ENCODE measurements around the gene GPS1.

Gene GPS1

DNA sequence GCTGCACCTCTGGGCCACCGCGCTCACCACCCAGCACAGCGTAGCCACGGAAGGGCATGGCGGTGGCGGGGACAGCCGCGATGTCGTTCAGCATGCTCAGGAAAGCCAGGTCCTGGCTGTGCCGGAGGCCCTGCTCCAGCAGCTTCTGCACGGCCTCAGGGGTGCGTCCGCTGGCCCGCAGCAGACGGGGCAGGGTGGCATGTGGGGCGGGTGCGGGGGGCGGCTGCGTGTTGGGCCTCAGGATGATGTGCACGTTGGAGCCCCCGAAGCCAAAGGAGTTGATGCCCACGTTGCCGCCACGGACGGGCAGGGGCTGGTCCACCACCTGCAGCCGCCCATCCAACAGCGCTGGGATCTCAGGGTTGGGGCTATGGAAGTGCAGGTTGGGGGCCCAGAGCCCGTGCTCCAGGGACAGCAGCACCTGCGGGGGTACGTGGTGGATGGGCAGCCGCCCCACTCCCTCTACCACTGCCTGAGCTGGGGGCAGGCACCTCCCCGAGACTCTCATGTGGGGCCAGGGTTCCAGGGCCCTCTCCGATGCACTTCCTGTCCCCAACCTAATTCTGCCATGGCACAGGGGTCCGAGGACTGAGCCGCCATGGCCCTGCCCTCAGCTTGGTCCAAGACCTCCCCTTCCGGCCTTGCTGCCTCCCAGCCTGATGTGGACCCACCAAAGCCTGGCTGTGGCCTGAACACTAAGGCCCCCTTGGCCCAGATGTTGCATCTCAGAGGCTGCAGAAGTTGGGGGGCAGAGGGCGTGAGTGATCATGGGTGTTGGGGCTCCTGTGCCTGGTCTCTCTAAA is 39.8 kb downstream of the GPS1 start:
- Histone ChIP-seq H3K4me1 (ENCODE audit: insufficient read depth, low read length) (peaks cover 4% of the 10 kb centered on the region; the same call in 1 of the 2 replicates), H3K4me3 (ENCODE audit: low read length) (no peak overlapping the region), H3K27ac (ENCODE audit: low read length) (no peak overlapping the region), H3K9me3 (ENCODE audit: insufficient read depth, low read depth, low read length) (no peaks in the 10 kb centered on the region), H3K9ac (ENCODE audit: low read depth, low read length) (no peak overlapping the region), H3K36me3 (ENCODE audit: insufficient read depth, low read depth, low read length) (peaks cover 95% of the 10 kb centered on the region), H3K27me3 (ENCODE audit: insufficient read depth, low read length) (no peaks in the 10 kb centered on the region)

DNA sequence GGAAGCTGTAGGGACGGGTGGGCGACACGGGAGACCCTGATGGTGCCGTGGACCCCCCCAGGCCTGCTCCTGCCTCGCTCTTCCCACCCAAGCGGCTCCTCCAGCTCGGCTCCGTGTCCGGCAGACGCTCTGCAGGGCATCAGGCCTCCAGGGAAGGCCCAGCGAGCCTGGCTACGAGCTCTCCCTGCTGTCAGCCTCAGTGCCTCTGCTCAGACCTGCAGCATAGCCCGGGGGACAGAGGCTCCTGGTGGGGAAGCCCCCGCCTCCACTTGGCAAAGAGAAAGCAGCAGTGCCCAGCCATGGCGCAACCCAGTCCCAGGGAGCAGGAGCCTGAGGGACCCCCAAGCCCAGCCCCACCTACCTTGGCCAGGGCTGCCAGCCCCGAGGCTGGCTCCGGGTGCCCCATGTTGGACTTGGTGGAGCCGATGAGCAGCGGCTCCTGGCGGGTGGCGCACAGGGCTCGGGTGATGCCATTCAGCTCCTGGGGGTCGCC is 40.4 kb downstream of the GPS1 start:
- no peaks in the 10 kb centered on the region for H3K9me3 ChIP-seq (ENCODE audit: insufficient read depth, low read depth, low read length)
- H3K9ac ChIP-seq (ENCODE audit: low read depth, low read length), result no peak overlapping the region
- no peak overlapping the region for H3K27ac ChIP-seq (ENCODE audit: low read length)
- peaks cover 4% of the 10 kb centered on the region; the same call in 1 of the 2 replicates for H3K4me1 ChIP-seq (ENCODE audit: insufficient read depth, low read length)
- peaks cover 90% of the 10 kb centered on the region for H3K36me3 ChIP-seq (ENCODE audit: insufficient read depth, low read depth, low read length)
- H3K4me3 ChIP-seq (ENCODE audit: low read length), result no peak overlapping the region
- H3K27me3 ChIP-seq (ENCODE audit: insufficient read depth, low read length), result no peaks in the 10 kb centered on the region

DNA sequence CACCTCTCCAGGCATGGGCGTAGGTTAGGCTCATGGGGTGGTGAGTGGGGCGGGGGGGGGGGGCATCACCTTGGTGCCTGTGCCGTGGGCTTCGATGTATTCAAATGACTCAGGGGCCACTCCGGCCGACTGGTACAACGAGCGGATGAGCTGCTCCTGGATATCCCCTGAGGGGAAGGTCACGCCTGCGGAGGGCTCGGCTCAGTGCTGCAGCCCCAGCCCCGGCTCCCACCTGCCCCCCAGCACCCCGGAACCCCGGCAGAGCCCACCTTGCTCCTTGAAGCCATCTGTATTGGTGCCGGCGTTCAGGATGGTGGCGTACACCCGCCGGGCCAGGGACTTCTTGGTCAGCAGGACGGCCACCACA is 40.9 kb downstream of the GPS1 start:
- Histone ChIP-seq H3K4me3 (ENCODE audit: low read length) (no peak overlapping the region), H3K27ac (ENCODE audit: low read length) (no peak overlapping the region), H3K9ac (ENCODE audit: low read depth, low read length) (no peak overlapping the region), H3K36me3 (ENCODE audit: insufficient read depth, low read depth, low read length) (peaks cover 85% of the 10 kb centered on the region), H3K9me3 (ENCODE audit: insufficient read depth, low read depth, low read length) (no peaks in the 10 kb centered on the region), H3K27me3 (ENCODE audit: insufficient read depth, low read length) (no peaks in the 10 kb centered on the region), H3K4me1 (ENCODE audit: insufficient read depth, low read length) (peaks cover 4% of the 10 kb centered on the region; the same call in 1 of the 2 replicates)

DNA sequence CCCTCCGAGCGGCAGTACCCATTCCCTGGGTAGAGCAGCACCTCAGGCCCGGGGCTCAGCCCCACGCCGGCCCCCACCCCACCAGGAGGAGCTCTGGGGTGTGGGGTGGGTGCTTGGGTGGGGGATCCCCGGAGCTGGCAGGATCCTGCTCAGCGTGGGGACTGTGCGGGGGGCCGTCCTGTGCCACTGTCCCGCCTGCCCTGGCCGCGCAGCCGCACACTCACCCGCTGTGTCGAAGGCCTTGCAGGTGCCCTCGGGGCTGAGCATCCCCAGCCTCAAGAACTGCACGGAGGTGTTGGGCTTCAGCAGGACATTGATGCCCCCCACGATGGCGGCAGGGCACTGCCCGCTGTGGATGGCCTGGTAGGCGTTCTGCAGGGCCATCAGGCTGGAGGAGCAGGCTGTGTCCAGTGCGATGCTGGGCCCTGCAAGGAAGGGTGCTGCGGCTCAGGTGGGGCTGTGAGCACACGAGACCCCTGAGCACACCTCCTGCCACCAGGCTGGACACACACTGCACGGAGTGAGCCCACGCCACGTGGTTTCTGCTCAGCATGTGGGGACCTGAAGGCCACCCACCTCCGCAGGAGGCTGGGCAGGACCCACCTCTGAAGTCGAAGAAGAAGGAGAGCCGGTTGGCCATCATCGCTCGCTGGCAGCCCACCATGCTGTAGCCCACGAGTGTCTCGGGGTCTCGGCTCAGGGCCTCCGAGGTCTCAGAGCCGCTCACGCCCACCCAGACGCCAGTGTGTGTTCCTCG is 41.5 kb downstream of the GPS1 start:
- H3K27ac ChIP-seq (ENCODE audit: low read length), result no peak overlapping the region
- H3K27me3 ChIP-seq (ENCODE audit: insufficient read depth, low read length), result no peaks in the 10 kb centered on the region
- no peak overlapping the region for H3K9ac ChIP-seq (ENCODE audit: low read depth, low read length)
- peaks cover 79% of the 10 kb centered on the region for H3K36me3 ChIP-seq (ENCODE audit: insufficient read depth, low read depth, low read length)
- H3K4me1 ChIP-seq (ENCODE audit: insufficient read depth, low read length), result peaks cover 4% of the 10 kb centered on the region; the same call in 1 of the 2 replicates
- H3K9me3 ChIP-seq (ENCODE audit: insufficient read depth, low read depth, low read length), result no peaks in the 10 kb centered on the region
- no peak overlapping the region for H3K4me3 ChIP-seq (ENCODE audit: low read length)

DNA sequence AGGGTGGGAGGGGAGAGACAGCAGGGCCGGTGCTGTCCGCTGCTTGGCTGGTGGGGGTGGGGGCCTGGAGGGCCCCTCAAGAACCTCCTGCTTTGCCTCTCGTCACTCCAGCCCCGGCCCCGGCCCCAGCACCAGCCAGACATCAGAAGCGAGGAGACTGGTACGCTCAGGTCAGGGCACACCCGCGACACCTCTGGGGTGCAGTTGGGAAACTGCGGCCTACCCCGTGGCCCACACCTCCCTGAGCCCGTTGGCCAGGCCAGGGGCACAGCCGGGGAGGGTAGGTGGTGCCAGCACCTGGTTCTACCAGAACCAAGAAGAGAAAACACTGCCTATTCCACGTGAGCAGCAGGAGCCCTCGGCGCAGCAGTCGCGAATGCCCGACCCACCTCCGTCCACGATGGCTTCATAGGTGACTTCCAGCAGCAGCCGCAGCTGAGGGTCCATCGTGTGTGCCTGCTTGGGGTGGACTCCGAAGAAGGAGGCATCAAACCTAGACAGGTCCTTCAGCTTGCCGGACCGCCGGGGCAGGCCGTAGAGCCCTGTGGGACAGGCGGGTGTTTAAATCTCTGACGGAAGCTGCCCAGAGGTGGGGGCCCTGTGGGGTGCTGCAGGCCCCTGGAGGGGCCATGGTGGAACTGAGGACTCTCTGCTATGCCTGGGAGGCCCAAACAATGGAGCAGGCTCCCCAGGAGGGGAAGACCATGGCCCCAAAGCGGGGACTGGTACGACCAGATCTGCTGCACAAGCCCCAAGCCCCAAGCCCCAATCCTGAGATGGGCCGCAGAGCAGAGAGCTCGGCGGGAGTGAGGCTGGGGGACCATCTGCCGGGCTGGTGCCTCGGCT is 43.5 kb downstream of the GPS1 start:
- Histone ChIP-seq H3K9me3 (ENCODE audit: insufficient read depth, low read depth, low read length) (no peaks in the 10 kb centered on the region), H3K4me3 (ENCODE audit: low read length) (no peak overlapping the region; the same call in 1 of the 2 replicates), H3K4me1 (ENCODE audit: insufficient read depth, low read length) (peaks cover 8% of the 10 kb centered on the region; the same call in 1 of the 2 replicates), H3K9ac (ENCODE audit: low read depth, low read length) (no peak overlapping the region), H3K27me3 (ENCODE audit: insufficient read depth, low read length) (no peaks in the 10 kb centered on the region), H3K36me3 (ENCODE audit: insufficient read depth, low read depth, low read length) (peaks cover 59% of the 10 kb centered on the region), H3K27ac (ENCODE audit: low read length) (no peak overlapping the region)

DNA sequence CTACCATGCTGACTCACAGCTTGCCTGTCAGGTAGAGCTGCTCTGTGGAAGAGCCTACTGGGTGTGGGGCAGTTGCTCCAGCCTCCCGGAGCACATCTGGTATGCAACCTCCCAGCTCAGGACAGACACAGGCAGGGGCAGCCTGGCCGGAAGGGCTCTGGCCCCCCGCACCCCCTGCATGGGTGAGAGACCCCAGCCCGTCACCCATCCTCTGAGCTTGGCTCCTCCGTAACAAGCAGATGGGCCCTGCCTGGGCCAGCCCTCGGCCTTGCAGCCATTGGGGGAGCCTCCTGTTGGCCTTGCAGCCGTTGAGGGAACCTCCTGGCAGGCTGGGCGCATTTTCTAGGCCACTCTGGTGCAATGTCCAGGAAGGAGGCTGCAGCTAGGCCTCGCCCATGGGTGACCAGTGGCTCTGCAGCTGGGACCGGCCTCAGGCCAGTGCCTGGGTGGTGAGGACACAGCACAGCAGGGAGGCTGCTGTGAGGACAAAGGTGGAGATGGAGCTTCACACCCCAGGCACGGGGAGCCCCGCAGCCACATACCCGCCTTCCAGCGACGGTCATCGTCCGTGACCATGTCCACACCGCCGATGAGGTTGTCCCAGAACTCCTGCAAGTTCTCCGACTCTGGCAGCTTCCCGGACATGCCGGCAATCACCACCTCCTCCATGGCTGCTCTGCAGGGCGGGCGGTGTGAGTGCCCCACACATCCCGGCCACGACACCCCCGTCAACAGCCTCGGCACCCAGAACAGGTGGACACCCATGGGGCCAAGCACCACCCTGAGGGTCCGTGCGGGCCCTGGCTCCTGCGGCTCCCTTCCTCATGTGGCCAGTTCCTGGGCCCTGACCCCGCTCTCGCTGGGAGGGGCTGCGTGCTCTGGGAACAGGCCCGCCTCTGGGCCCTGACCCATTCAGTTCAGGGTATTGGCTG is 44.3 kb downstream of the GPS1 start:
- Histone ChIP-seq H3K27me3 (ENCODE audit: insufficient read depth, low read length) (no peaks in the 10 kb centered on the region), H3K4me1 (ENCODE audit: insufficient read depth, low read length) (peaks cover 8% of the 10 kb centered on the region; the same call in 1 of the 2 replicates), H3K27ac (ENCODE audit: low read length) (no peak overlapping the region), H3K9me3 (ENCODE audit: insufficient read depth, low read depth, low read length) (no peaks in the 10 kb centered on the region), H3K4me3 (ENCODE audit: low read length) (peak overlapping the region; percentile 87; the same call in 1 of the 2 replicates), H3K36me3 (ENCODE audit: insufficient read depth, low read depth, low read length) (peaks cover 51% of the 10 kb centered on the region), H3K9ac (ENCODE audit: low read depth, low read length) (peak overlapping the region; percentile 84; the same call in 1 of the 2 replicates)

DNA sequence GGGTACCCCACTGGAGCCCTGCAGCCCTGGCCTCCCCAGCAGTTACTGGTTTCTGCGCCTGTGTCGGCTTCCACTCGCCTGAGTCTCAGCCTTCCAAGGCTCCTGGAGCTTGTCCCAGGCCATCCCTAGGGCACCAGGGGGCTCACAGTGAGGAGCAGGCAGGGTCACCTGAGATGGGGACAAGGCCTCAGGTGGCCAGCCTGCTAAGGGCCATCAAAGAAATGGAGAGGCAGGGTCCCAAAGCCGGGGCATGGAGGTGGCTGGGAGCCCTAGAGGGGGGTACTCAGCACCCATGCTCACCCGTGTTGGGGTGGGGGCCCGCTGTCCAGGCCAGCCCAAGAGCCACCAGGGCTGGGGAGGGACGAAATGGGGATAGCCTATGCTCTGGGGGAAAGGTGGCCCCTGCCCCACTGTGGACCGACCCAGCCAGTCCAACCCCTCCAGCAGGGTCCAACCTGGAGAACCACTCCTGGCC is 45.0 kb downstream of the GPS1 start:
- H3K4me3 ChIP-seq (ENCODE audit: low read length), result peak overlapping the region; percentile 87
- peak overlapping the region; percentile 84 for H3K9ac ChIP-seq (ENCODE audit: low read depth, low read length)
- no peak overlapping the region for H3K27ac ChIP-seq (ENCODE audit: low read length)
- peaks cover 44% of the 10 kb centered on the region for H3K36me3 ChIP-seq (ENCODE audit: insufficient read depth, low read depth, low read length)
- H3K4me1 ChIP-seq (ENCODE audit: insufficient read depth, low read length), result peaks cover 8% of the 10 kb centered on the region; the same call in 1 of the 2 replicates
- H3K9me3 ChIP-seq (ENCODE audit: insufficient read depth, low read depth, low read length), result no peaks in the 10 kb centered on the region
- no peaks in the 10 kb centered on the region for H3K27me3 ChIP-seq (ENCODE audit: insufficient read depth, low read length)

DNA sequence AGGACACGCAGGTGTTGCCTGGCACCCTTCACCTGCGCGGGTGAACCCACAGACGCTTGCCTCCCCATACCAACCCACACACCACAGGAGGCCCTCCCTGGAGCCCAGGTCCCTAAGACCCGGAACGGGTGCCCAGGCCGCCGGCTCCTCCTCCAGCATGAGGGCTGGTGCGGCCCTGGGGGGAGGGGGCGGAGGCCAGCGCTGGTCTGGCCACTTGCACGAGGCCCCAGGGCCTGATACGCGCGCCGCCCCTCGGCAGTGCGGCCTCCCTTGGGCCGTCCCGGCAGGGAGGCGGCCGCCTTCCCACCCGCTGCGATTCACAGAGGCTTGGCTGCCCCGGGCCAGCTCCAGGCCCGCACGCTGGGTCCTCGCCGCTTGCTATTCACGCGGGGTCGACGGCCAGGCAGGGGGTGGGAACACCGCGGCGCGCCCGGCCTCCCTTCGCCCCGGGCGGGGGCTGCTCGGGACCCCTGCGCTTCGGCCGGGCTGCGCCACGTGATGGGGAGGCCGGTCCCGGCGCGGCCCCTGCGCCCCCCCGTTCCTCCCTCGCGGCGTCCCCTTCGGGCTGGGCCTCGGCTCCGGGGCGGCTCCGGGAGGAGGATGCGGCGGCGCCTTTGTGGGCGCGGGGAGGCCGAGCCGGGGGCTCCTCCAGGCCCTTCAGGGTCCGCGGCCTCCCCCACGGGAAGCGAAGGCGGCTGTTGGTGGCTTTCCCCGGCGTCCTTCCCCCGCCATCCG is 45.7 kb downstream of the GPS1 start:
- H3K27ac ChIP-seq (ENCODE audit: low read length), result no peak overlapping the region
- H3K4me3 ChIP-seq (ENCODE audit: low read length), result peak overlapping the region; percentile 87
- H3K36me3 ChIP-seq (ENCODE audit: insufficient read depth, low read depth, low read length), result peaks cover 37% of the 10 kb centered on the region
- H3K9me3 ChIP-seq (ENCODE audit: insufficient read depth, low read depth, low read length), result no peaks in the 10 kb centered on the region
- peaks cover 8% of the 10 kb centered on the region; the same call in 1 of the 2 replicates for H3K4me1 ChIP-seq (ENCODE audit: insufficient read depth, low read length)
- H3K9ac ChIP-seq (ENCODE audit: low read depth, low read length), result peak overlapping the region; percentile 84
- no peaks in the 10 kb centered on the region for H3K27me3 ChIP-seq (ENCODE audit: insufficient read depth, low read length)

DNA sequence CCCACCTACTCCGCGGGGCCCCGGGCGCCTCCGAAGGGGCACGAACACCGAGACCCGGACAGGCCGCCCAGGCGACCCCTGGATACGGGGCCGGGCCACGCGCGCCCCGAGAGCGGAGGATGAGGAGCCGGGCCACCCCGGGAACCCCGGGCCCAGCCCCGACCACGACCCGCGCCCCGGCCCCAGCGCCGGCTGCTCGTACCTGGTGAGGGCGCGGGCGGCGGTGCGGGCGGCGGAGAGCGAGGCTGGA is 46.1 kb downstream of the GPS1 start:
- Histone ChIP-seq H3K27ac (ENCODE audit: low read length) (no peak overlapping the region), H3K27me3 (ENCODE audit: insufficient read depth, low read length) (no peaks in the 10 kb centered on the region), H3K4me1 (ENCODE audit: insufficient read depth, low read length) (peaks cover 8% of the 10 kb centered on the region; the same call in 1 of the 2 replicates), H3K9ac (ENCODE audit: low read depth, low read length) (peak overlapping the region; percentile 84), H3K36me3 (ENCODE audit: insufficient read depth, low read depth, low read length) (peaks cover 33% of the 10 kb centered on the region), H3K9me3 (ENCODE audit: insufficient read depth, low read depth, low read length) (no peaks in the 10 kb centered on the region), H3K4me3 (ENCODE audit: low read length) (peak overlapping the region; percentile 87; the same call in 1 of the 2 replicates)

Measured in iPS-20b (cell line).